Measurements from ENCODE around the gene CFAP100.

The CFAP100 gene

GRCh38 chr3:126438746-126439145, 44.0 kb downstream of the CFAP100 start:
- H3K4me1 ChIP-seq (ENCODE audit: control insufficient read depth in 5 of 5, insufficient read depth in 5 of 5, low read length in 5 of 5), result no peaks in the 10 kb centered on the region
- H3K4me3 ChIP-seq (ENCODE audit: low read depth in 1 of 5, low read length in 5 of 5), result no peak overlapping the region
- no peaks in the 10 kb centered on the region for H3K9me3 ChIP-seq (ENCODE audit: control insufficient read depth in 5 of 5, low read length in 5 of 5)
- H3K36me3 ChIP-seq (ENCODE audit: control insufficient read depth in 5 of 5, insufficient read depth in 5 of 5, low read length in 5 of 5), result peaks cover 0 to 83% (median 64%) of the 10 kb centered on the region in 5 donors
- no peaks in the 10 kb centered on the region for H3K27me3 ChIP-seq (ENCODE audit: control insufficient read depth in 5 of 5, insufficient read depth in 4 of 5, low read length in 5 of 5)
- no peak overlapping the region for H3K27ac ChIP-seq (ENCODE audit: low read depth, low read length)
- no peak overlapping the region for H3K9ac ChIP-seq (ENCODE audit: low read length in 5 of 5)

- Histone ChIP-seq H3K4me1 (ENCODE audit: control insufficient read depth in 5 of 5, insufficient read depth in 5 of 5, low read length in 5 of 5) (no peaks in the 10 kb centered on the region), H3K9ac (ENCODE audit: low read length in 5 of 5) (no peak overlapping the region), H3K9me3 (ENCODE audit: control insufficient read depth in 5 of 5, low read length in 5 of 5) (no peaks in the 10 kb centered on the region), H3K36me3 (ENCODE audit: control insufficient read depth in 5 of 5, insufficient read depth in 5 of 5, low read length in 5 of 5) (peaks cover under 1 to 80% (median 60%) of the 10 kb centered on the region in 5 donors), H3K27me3 (ENCODE audit: control insufficient read depth in 5 of 5, insufficient read depth in 4 of 5, low read length in 5 of 5) (no peaks in the 10 kb centered on the region), H3K27ac (ENCODE audit: low read depth, low read length) (no peak overlapping the region), H3K4me3 (ENCODE audit: low read depth in 1 of 5, low read length in 5 of 5) (no peak overlapping the region)
These were observed 44.7 kb downstream of the CFAP100 start for GRCh38 chr3:126439346-126439967.

- H3K4me1 ChIP-seq (ENCODE audit: control insufficient read depth in 5 of 5, insufficient read depth in 5 of 5, low read length in 5 of 5), result peaks cover 0 to under 1% (median 0%) of the 10 kb centered on the region in 5 donors
- no peaks in the 10 kb centered on the region for H3K27me3 ChIP-seq (ENCODE audit: control insufficient read depth in 5 of 5, insufficient read depth in 4 of 5, low read length in 5 of 5)
- no peak overlapping the region for H3K27ac ChIP-seq (ENCODE audit: low read depth, low read length)
- H3K9ac ChIP-seq (ENCODE audit: low read length in 5 of 5), result no peak overlapping the region
- H3K36me3 ChIP-seq (ENCODE audit: control insufficient read depth in 5 of 5, insufficient read depth in 5 of 5, low read length in 5 of 5), result peaks cover 3 to 75% (median 54%) of the 10 kb centered on the region in 5 donors
- H3K9me3 ChIP-seq (ENCODE audit: control insufficient read depth in 5 of 5, low read length in 5 of 5), result no peaks in the 10 kb centered on the region
- no peak overlapping the region for H3K4me3 ChIP-seq (ENCODE audit: low read depth in 1 of 5, low read length in 5 of 5)
These were observed 45.4 kb downstream of the CFAP100 start for GRCh38 chr3:126439968-126440708.

- H3K27ac ChIP-seq (ENCODE audit: low read depth, low read length), result no peak overlapping the region
- no peak overlapping the region for H3K4me3 ChIP-seq (ENCODE audit: low read depth in 1 of 5, low read length in 5 of 5)
- H3K4me1 ChIP-seq (ENCODE audit: control insufficient read depth in 5 of 5, insufficient read depth in 5 of 5, low read length in 5 of 5), result peaks cover 0 to 6% (median 0%) of the 10 kb centered on the region in 5 donors
- no peaks in the 10 kb centered on the region for H3K27me3 ChIP-seq (ENCODE audit: control insufficient read depth in 5 of 5, insufficient read depth in 4 of 5, low read length in 5 of 5)
- no peaks in the 10 kb centered on the region for H3K9me3 ChIP-seq (ENCODE audit: control insufficient read depth in 5 of 5, low read length in 5 of 5)
- H3K9ac ChIP-seq (ENCODE audit: low read length in 5 of 5), result no peak overlapping the region
- H3K36me3 ChIP-seq (ENCODE audit: control insufficient read depth in 5 of 5, insufficient read depth in 5 of 5, low read length in 5 of 5), result peaks cover 3 to 74% (median 54%) of the 10 kb centered on the region in 5 donors
These were observed 45.9 kb downstream of the CFAP100 start for GRCh38 chr3:126440709-126440995.

- Histone ChIP-seq H3K27me3 (ENCODE audit: control insufficient read depth in 5 of 5, insufficient read depth in 4 of 5, low read length in 5 of 5) (no peaks in the 10 kb centered on the region), H3K9me3 (ENCODE audit: control insufficient read depth in 5 of 5, low read length in 5 of 5) (no peaks in the 10 kb centered on the region), H3K27ac (ENCODE audit: low read depth, low read length) (no peak overlapping the region), H3K4me3 (ENCODE audit: low read depth in 1 of 5, low read length in 5 of 5) (no peak overlapping the region), H3K4me1 (ENCODE audit: control insufficient read depth in 5 of 5, insufficient read depth in 5 of 5, low read length in 5 of 5) (peaks cover 0 to 12% (median 1%) of the 10 kb centered on the region in 5 donors), H3K36me3 (ENCODE audit: control insufficient read depth in 5 of 5, insufficient read depth in 5 of 5, low read length in 5 of 5) (peaks cover 3 to 67% (median 47%) of the 10 kb centered on the region in 5 donors), H3K9ac (ENCODE audit: low read length in 5 of 5) (no peak overlapping the region)
These were observed 46.7 kb downstream of the CFAP100 start for GRCh38 chr3:126441256-126441880.

GRCh38 chr3:126442094-126442855, 47.6 kb downstream of the CFAP100 start:
- Histone ChIP-seq H3K36me3 (ENCODE audit: control insufficient read depth in 5 of 5, insufficient read depth in 5 of 5, low read length in 5 of 5) (peaks cover 3 to 58% (median 38%) of the 10 kb centered on the region in 5 donors), H3K4me1 (ENCODE audit: control insufficient read depth in 5 of 5, insufficient read depth in 5 of 5, low read length in 5 of 5) (peaks cover 0 to 13% (median 1%) of the 10 kb centered on the region in 5 donors)

GRCh38 chr3:126442856-126443242, 48.1 kb downstream of the CFAP100 start:
- Histone ChIP-seq H3K9ac (ENCODE audit: low read length in 5 of 5) (no peak overlapping the region), H3K36me3 (ENCODE audit: control insufficient read depth in 5 of 5, insufficient read depth in 5 of 5, low read length in 5 of 5) (peaks cover 3 to 56% (median 35%) of the 10 kb centered on the region in 5 donors), H3K9me3 (ENCODE audit: control insufficient read depth in 5 of 5, low read length in 5 of 5) (no peaks in the 10 kb centered on the region), H3K27me3 (ENCODE audit: control insufficient read depth in 5 of 5, insufficient read depth in 4 of 5, low read length in 5 of 5) (no peaks in the 10 kb centered on the region), H3K4me3 (ENCODE audit: low read depth in 1 of 5, low read length in 5 of 5) (no peak overlapping the region), H3K27ac (ENCODE audit: low read depth, low read length) (no peak overlapping the region), H3K4me1 (ENCODE audit: control insufficient read depth in 5 of 5, insufficient read depth in 5 of 5, low read length in 5 of 5) (peaks cover 0 to 13% (median 1%) of the 10 kb centered on the region in 5 donors)

More at GRCh38 chr3:126442094-126442855, 47.6 kb downstream of the CFAP100 start:
- H3K9me3 ChIP-seq (ENCODE audit: control insufficient read depth in 5 of 5, low read length in 5 of 5), result no peaks in the 10 kb centered on the region
- H3K27me3 ChIP-seq (ENCODE audit: control insufficient read depth in 5 of 5, insufficient read depth in 4 of 5, low read length in 5 of 5), result no peaks in the 10 kb centered on the region
- no peak overlapping the region for H3K27ac ChIP-seq (ENCODE audit: low read depth, low read length)
- no peak overlapping the region for H3K9ac ChIP-seq (ENCODE audit: low read length in 5 of 5)
- H3K4me3 ChIP-seq (ENCODE audit: low read depth in 1 of 5, low read length in 5 of 5), result no peak overlapping the region

- Histone ChIP-seq H3K4me1 (ENCODE audit: control insufficient read depth in 5 of 5, insufficient read depth in 5 of 5, low read length in 5 of 5) (peaks cover 0 to 13% (median 1%) of the 10 kb centered on the region in 5 donors), H3K9me3 (ENCODE audit: control insufficient read depth in 5 of 5, low read length in 5 of 5) (no peaks in the 10 kb centered on the region), H3K27ac (ENCODE audit: low read depth, low read length) (no peak overlapping the region), H3K27me3 (ENCODE audit: control insufficient read depth in 5 of 5, insufficient read depth in 4 of 5, low read length in 5 of 5) (no peaks in the 10 kb centered on the region), H3K4me3 (ENCODE audit: low read depth in 1 of 5, low read length in 5 of 5) (no peak overlapping the region), H3K9ac (ENCODE audit: low read length in 5 of 5) (no peak overlapping the region), H3K36me3 (ENCODE audit: control insufficient read depth in 5 of 5, insufficient read depth in 5 of 5, low read length in 5 of 5) (peaks cover 3 to 56% (median 35%) of the 10 kb centered on the region in 5 donors)
These were observed 50.8 kb downstream of the CFAP100 start for GRCh38 chr3:126445506-126445905.

GRCh38 chr3:126446301-126446700, 51.6 kb downstream of the CFAP100 start:
- Histone ChIP-seq H3K36me3 (ENCODE audit: control insufficient read depth in 5 of 5, insufficient read depth in 5 of 5, low read length in 5 of 5) (peaks cover 3 to 56% (median 42%) of the 10 kb centered on the region in 5 donors), H3K4me3 (ENCODE audit: low read depth in 1 of 5, low read length in 5 of 5) (no peak overlapping the region), H3K27me3 (ENCODE audit: control insufficient read depth in 5 of 5, insufficient read depth in 4 of 5, low read length in 5 of 5) (no peaks in the 10 kb centered on the region), H3K9me3 (ENCODE audit: control insufficient read depth in 5 of 5, low read length in 5 of 5) (no peaks in the 10 kb centered on the region), H3K4me1 (ENCODE audit: control insufficient read depth in 5 of 5, insufficient read depth in 5 of 5, low read length in 5 of 5) (peaks cover 0 to 13% (median 1%) of the 10 kb centered on the region in 5 donors), H3K9ac (ENCODE audit: low read length in 5 of 5) (no peak overlapping the region), H3K27ac (ENCODE audit: low read depth, low read length) (no peak overlapping the region)
